ENCODE data around the gene EXOSC2.

GRCh38 chr9:130665431-130666392 lies 27.9 kb upstream of the EXOSC2 start:
- TF ChIP-seq CTCF (IDR thresholded peaks at IDR 0.05) (no peak), ZFX (IDR thresholded peaks at IDR 0.05; ENCODE audit: borderline replicate concordance) (no peak)

All from 22Rv1 (cell line).